ENCODE results near the gene CASS4.
A peak's percentile ranks its signal among the peaks of the same experiment; 100 is the strongest.
"Not testable (repeated sequence)": the region's sequence is repeated elsewhere in the genome, so short reads cannot be mapped to it uniquely, and the experiment has no call there.

The CASS4 gene

GRCh38 chr20:56411759-56412472 is at the start of gene CASS4:
TSS of gene CASS4 (plus strand) at chr20:56412260. CDS start at chr20:56412459, 199 bp downstream.
- DNase-seq = no peak

- no peak for DNase-seq
Observed at GRCh38 chr20:56362833-56363413, 49.1 kb upstream of the CASS4 start.

- DNase-seq = no peak
Observed at GRCh38 chr20:56363491-56363890, 48.6 kb upstream of the CASS4 start.

- no peak for DNase-seq
Observed at GRCh38 chr20:56368351-56369134, 43.5 kb upstream of the CASS4 start.

- no peak for DNase-seq
Observed at GRCh38 chr20:56369179-56369578, 42.9 kb upstream of the CASS4 start.

GRCh38 chr20:56371977-56372376 is 40.1 kb upstream of the CASS4 start:
- no peak for DNase-seq

GRCh38 chr20:56372850-56373249 is 39.2 kb upstream of the CASS4 start:
- no peak for DNase-seq

- DNase-seq = no peak
Observed at GRCh38 chr20:56373942-56374341, 38.1 kb upstream of the CASS4 start.

- DNase-seq = no peak
Observed at GRCh38 chr20:56376331-56376730, 35.7 kb upstream of the CASS4 start.

GRCh38 chr20:56378386-56378785 is 33.7 kb upstream of the CASS4 start:
- no peak for DNase-seq

GRCh38 chr20:56380375-56380774 is 31.7 kb upstream of the CASS4 start:
- no peak for DNase-seq

GRCh38 chr20:56381501-56381900 is 30.6 kb upstream of the CASS4 start:
- no peak for DNase-seq

- no peak for DNase-seq
Observed at GRCh38 chr20:56382696-56383095, 29.4 kb upstream of the CASS4 start.

GRCh38 chr20:56383334-56383733 is 28.7 kb upstream of the CASS4 start:
- no peak for DNase-seq

- DNase-seq = no peak
Observed at GRCh38 chr20:56385130-56385529, 26.9 kb upstream of the CASS4 start.

GRCh38 chr20:56386219-56386618 is 25.8 kb upstream of the CASS4 start:
- DNase-seq = no peak

- DNase-seq = no peak
Observed at GRCh38 chr20:56388882-56389281, 23.2 kb upstream of the CASS4 start.

GRCh38 chr20:56389807-56390206 is 22.3 kb upstream of the CASS4 start:
- no peak for DNase-seq

- DNase-seq = not testable (repeated sequence)
Observed at GRCh38 chr20:56390396-56390795, 21.7 kb upstream of the CASS4 start.

- peak in 1 of 2 experiments; percentile 24 for DNase-seq
Observed at GRCh38 chr20:56391037-56391436, 21.0 kb upstream of the CASS4 start.

GRCh38 chr20:56391596-56392131 is 20.4 kb upstream of the CASS4 start:
- DNase-seq = peak in 1 of 2 experiments; percentile 48

GRCh38 chr20:56392132-56392880 is 19.8 kb upstream of the CASS4 start, which contains the start of the genes AURKA and CSTF1:
TSS of gene AURKA (minus strand) at chr20:56392215. CDS start at chr20:56388197, 4,018 bp downstream.
TSS of gene CSTF1 (plus strand) at chr20:56392645. CDS start at chr20:56395553, 2,908 bp downstream.
- peak; percentile 99 for DNase-seq

All from NCI-H526 (cell line).